Hematopoietic multipotent progenitor cell treated with erythropoietin and hydrocortisone succinate and interleukin-3 and kit ligand, for 15 days (in vitro differentiated cells): Measurements from ENCODE around the gene INO80D.
"Not testable (repeated sequence)": the region's sequence is repeated elsewhere in the genome, so short reads cannot be mapped to it uniquely, and the experiment has no call there.

Experiments
- DNase-seq: peaks from one replicate; pipeline ENCODE4 v3.0.0-alpha.2; 2015; ENCODE audit warnings: low spot score

Gene INO80D

DNA sequence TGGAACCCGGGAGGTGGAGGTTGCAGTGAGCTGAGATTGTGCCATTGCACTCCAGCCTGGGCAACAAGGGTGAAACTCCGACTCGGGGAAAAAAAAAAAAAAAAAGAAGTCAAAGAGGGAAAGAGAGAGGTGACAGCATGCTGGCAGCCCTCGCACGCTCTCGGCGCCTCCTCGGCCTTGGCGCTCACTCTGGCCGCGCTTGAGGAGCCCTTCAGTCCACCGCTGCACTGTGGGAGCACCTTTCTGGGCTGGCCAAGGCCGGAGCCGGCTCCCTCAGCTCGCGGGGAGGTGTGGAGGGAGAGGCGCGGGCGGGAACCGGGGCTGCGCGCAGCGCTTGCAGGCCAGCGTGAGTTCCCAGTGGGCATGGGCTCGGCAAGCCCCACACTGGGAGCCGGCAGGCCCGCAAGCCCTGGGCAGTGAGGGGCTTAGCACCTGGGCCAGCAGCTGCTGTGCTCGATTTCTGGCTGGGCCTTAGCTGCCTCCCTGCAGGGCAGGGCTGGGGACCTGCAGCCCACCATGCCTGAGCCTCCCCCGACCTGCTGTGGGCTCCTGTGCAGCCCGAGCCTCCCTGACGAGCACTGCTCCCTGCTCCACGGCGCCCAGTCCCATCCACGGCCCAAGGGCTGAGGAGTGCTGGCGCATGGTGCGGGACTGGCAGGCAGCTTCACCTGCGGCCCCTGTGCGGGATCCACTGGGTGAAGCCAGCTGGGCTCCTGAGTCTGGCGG lies 108.9 kb downstream of the INO80D start:
- DNase-seq, result not testable (repeated sequence)

DNA sequence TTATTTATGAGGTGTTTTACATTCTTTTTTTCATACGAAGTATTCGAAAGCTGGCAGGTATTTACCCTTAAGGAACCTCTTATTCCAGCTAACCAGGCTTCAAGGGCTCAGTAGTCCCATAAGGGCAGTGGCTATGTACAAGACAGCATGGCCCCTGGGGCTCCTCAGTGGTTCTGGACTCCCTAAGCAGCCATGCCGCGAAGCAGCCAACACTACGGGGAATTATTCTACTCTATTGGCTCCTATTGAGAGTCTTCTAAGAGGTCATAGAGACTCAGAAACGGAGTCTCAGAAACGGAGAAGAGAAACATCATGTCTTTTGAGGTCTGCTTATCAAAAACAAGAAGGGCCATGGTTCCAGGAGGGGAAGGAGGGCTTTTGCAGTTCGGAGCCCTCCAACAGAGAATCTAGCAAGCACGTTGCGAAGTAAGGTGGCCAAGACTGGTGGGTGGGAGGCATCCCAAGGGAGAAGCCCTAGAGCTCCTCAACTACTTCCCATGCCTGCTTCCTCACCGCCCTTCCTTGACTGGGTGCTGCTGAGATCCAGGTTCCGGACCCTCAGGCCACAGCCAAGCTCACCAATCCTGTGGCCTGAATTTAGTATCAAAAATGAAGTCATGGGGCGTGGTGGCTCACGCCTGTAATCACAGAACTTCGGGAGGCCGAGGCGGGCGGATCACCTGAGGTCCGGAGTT lies 109.7 kb downstream of the INO80D start:
- no peak for DNase-seq

DNA sequence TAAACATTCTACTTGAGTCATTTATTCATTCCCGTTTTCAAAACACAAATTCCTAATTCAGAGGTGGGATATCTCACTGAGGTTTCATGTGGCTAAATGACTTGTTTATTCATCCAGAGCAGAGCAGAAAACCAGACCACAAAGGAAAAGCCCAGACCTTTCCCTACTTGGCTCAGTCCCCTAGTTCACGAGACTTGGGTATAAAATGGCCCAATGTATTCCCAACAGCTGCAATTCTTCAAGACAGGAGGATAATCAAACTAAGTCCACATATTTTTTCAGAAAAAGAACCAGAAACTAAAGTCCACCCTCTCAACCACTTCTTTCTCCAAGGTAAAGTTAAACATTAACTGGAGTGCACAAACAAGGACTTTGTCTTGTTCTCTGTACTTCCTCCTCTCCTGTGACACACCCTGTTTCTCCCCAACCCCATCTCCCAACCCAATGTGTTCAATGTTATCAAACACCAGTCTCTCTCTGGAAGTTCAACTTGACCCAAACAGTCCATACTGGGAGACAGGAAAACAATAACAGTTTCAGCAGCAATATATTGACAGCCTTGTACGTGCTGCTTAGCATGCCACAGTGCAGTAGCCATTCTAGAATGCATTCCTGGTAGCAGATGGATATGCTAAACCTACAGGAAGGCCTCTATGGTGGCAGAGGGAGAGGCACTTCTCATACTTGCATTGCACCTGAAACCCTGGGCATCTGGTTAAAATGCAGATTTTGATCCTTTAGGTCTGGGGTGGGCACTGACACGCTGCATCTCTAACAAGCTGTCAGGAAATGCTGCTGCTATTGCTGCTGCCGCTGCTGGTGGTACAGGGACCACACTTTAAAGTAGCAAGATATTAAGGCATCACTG lies 110.7 kb downstream of the INO80D start:
- DNase-seq, result no peak

GRCh38 chr2:205972113-205972512 lies 113.9 kb downstream of the INO80D start:
- DNase-seq, result no peak

GRCh38 chr2:205970348-205970747 lies 115.6 kb downstream of the INO80D start:
- no peak for DNase-seq

GRCh38 chr2:205969584-205969983 lies 116.4 kb downstream of the INO80D start:
- no peak for DNase-seq

DNA sequence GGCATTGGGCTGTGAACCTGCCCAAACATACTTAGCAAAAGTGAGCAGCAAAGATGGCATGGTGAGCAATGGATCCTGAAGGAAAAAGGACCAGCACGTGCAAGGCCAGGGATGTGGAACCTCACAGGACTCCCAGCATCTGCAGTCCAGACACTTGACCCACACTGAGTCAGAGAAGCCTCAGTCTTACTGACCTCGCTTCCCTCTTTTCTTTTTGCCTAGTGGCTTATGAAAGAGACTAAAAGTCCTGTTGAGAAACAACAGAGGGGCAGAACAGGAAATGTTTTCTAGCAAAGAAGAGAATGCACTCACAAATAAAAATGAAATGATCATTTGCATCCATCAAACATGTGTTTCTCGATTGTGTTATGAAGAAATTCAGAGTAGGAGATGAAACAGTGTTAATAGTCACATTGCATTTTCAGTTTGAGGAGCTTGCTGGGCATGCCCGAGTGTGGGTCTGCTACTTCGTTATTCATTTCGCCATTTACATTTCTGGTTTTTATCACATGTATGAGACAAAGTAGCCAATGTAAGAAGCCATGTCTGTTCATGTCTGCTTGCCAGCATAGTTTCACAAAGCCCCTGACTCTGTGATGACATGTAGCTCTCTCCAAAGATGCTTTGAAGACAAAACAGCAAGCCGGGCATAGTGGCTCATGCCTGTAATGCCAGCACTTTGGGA lies 118.4 kb downstream of the INO80D start:
- DNase-seq, result no peak

DNA sequence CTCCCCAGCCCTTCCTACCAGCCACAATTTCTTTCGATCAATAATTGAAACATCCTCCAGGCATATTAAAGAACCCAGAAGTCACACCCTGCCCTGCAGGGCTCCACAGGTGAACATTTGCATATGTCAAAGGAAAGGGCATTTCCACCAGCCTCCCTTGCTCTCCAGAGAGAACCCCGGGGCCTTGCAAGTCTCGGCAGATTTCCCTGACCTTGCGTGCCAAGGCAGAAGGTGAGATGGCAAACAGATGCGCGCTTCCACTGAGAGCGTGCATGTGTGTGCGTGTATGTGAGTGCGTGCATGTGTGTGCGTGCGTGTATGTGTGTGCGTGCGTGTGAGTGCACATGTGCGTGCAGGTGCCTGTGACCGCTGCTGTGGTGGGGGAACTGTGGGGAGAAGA lies 120.3 kb downstream of the INO80D start:
- DNase-seq, result no peak

DNA sequence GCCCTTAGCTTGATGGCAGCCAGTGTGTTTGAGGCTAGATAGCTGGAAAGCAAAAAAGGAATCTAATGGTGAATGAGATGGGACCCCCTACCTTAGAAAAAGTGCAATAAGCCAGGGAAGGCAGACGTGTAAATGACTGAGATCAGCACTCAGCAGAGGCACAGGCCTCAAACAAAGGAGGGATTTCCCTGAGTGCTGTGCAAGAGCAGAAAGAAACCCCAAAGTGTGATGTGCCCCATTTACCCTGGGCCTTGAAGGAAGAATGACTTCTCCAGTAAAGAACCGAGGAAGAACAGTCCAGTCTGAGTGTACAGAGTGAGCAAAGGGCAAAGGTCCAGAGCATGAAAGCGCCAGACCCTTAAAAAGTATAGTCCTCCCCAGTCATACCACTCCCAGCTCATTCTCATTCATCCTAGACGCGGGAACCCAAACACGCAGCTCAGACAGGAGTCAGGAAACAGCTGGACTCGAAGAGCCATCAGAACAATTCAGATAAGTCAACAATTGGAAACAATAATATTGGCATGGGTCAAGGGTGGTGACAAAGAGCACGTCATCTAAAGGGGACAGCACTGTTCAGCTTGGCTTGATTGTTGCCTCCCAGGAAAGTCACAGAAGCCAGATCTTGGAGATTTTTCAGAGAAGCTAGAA lies 121.7 kb downstream of the INO80D start:
- DNase-seq, result no peak

DNA sequence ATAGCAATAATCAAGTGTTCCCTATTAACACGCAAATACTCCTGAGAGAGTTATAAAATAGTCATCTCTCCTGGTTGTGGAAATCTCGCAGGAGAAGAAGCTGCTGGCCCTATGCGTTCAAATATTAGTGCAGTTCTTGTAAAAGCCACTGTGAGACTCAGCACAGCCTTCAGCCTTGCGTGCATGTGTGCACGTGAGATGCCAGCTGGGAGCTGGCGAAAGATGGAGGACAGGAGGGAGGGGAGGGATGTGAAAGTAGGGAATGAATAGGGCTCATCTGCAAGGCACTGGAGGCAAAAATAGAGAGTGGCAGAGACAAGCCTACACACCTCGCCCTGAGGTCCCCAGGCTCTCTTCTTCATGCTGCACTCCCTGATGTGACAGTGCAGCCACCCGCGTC lies 126.5 kb downstream of the INO80D start:
- DNase-seq, result no peak

GRCh38 chr2:205957452-205958154 lies 128.4 kb downstream of the INO80D start:
- DNase-seq, result no peak

DNA sequence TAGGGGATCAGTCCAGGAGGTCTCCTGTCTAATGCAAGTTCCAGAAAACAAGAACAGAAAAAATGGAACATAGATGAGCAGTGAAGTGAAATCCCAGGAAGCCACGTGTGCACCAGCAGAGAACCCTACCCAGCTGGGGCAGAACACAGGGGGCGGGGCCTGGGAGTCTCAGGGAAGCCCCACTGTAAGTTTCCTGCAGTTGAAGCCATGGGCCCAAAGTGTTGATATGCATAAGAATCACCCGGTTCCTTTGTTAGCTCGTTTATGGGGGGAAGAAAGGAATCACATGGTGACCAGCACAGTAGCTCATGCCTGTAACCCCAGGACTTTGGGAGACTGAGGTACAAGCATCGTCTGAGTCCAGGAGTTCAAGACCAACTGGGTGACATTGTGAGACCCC lies 131.3 kb downstream of the INO80D start:
- no peak for DNase-seq

GRCh38 chr2:205952282-205952681 lies 133.7 kb downstream of the INO80D start:
- no peak for DNase-seq

GRCh38 chr2:205948883-205949282 lies 137.1 kb downstream of the INO80D start:
- no peak for DNase-seq

DNA sequence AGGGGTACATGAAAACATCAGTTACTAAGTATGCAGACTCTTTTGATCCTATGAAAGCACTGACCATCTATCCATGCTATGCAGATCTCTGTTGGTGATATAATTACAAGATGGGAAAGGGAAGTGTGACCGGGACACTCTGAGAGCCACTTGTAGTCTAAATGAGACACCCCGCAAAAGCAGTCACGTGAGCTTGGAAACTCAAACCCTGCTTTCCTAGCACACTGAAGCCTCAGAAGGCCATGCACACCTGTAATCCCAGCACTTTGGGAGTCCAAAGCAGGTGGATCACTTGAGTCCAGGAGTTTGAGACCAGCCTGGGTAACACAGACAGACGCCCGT lies 137.5 kb downstream of the INO80D start:
- DNase-seq, result no peak

GRCh38 chr2:205947621-205948495 lies 138.1 kb downstream of the INO80D start:
- peak; percentile 28 for DNase-seq

DNA sequence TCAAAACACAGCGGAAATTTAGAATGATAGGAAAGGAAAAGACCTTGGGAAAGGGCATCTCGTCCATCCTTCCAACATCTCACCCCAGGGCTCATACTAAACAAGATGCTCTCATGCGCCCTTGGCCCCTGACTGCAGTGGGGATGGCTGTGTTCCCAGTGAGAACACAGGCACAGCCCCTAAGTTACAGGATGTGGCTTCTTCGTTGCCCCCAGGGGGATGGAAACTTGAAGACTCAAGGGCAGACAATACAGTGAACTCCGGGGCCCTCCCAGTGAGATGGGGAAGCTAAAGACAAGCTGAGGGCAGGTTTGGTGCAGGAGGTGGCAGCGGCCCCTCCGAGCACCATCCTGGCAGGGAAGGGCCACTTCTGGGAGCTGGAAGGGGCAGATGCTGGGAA lies 139.7 kb downstream of the INO80D start:
- DNase-seq, result no peak
